CD4-positive, alpha-beta T cell (primary cell): ENCODE results near the gene TBC1D19. TPM values are rescaled to one million over a fixed set of nuclear protein-coding genes. Genes with fewer than 3 reads are reported as not detected.

Source experiments
- ATAC-seq: fragments of 200-7000 bp; cut with Tn5 transposase; one replicate; pipeline ENCODE4 v1.10.0; 2022; ENCODE audit warnings: mild to moderate bottlenecking; ENCODE audit not compliant: poor library complexity
- CTCF ChIA-PET: fragments of 350-600 bp; sonication (Branson Sonifier 250); formaldehyde crosslinking; loops from one replicate; lab custom pipeline; 2021; ENCODE audit warnings: antibody characterized with exemption, inconsistent platforms; lab: Charles Lee
- POLR2A ChIA-PET: fragments of 350-600 bp; sonication (Branson Sonifier 250); formaldehyde crosslinking; loops from one replicate; lab custom pipeline; 2021; ENCODE audit warnings: antibody characterized with exemption, inconsistent platforms; lab: Charles Lee
- DNase-seq, 14 experiments: peaks; one replicate each; pipeline ENCODE4 v3.0.0-alpha.2; 2013 to 2020; ENCODE audit warnings: mixed read lengths in 2 of 14
- H3K27ac ChIP-seq, 2 donors: one replicate each; pipeline versions ENCODE4 v1.5.1 to v1.7.0; 2013; ENCODE audit warnings: low read length in 2 of 2, low read depth in 1 of 2, mild to moderate bottlenecking in 1 of 2
- H3K27me3 ChIP-seq, 2 experiments: 1 replicate in 1 of 2; 2 replicates in 1 of 2; pipeline versions ENCODE4 v1.6.1 to v1.7.0; 2013; ENCODE audit warnings: low read length in 2 of 2, control low read depth in 1 of 2, mild to moderate bottlenecking in 1 of 2, moderate library complexity in 1 of 2; ENCODE audit not compliant: insufficient read depth in 2 of 2, control insufficient read depth in 1 of 2
- H3K36me3 ChIP-seq: one replicate; pipeline ENCODE4 v1.6.1; 2013; ENCODE audit warnings: low read length, control low read depth; ENCODE audit not compliant: insufficient read depth
- H3K4me1 ChIP-seq: one replicate; pipeline ENCODE4 v1.6.1; 2013; ENCODE audit warnings: low read length, control low read depth; ENCODE audit not compliant: insufficient read depth
- H3K4me3 ChIP-seq: one replicate; pipeline ENCODE4 v1.5.1; 2013; ENCODE audit warnings: mild to moderate bottlenecking, low read length, moderate library complexity
- H3K9me3 ChIP-seq, 2 experiments: 1 replicate in 1 of 2; 2 replicates in 1 of 2; pipeline versions ENCODE4 v1.6.1 to v1.7.0; 2013; ENCODE audit warnings: low read length in 2 of 2, mild to moderate bottlenecking in 2 of 2, control low read depth in 1 of 2, moderate library complexity in 1 of 2; ENCODE audit not compliant: control insufficient read depth in 1 of 2, insufficient read depth in 1 of 2
- H3K27ac Mint-ChIP-seq: one replicate; pipeline ENCODE4 v1.8.0; 2020; ENCODE audit warnings: mixed read lengths
- H3K27me3 Mint-ChIP-seq: one replicate; pipeline ENCODE4 v1.8.0; 2021; ENCODE audit warnings: mixed read lengths
- H3K36me3 Mint-ChIP-seq: one replicate; pipeline ENCODE4 v1.8.0; 2021; ENCODE audit warnings: low read depth, mixed read lengths
- H3K4me1 Mint-ChIP-seq: one replicate; pipeline ENCODE4 v1.8.0; 2021; ENCODE audit warnings: low read depth, mixed read lengths
- H3K4me3 Mint-ChIP-seq: one replicate; pipeline ENCODE4 v1.8.0; 2020; ENCODE audit warnings: mild to moderate bottlenecking, mixed read lengths
- H3K9me3 Mint-ChIP-seq: one replicate; pipeline ENCODE4 v1.8.0; 2020; ENCODE audit warnings: mixed read lengths
- intact Hi-C, 2 experiments: fragments of 100-400 bp; cut with DNase I in 1 of 2; cut with micrococcal nuclease in 1 of 2; formaldehyde crosslinking; loops; one replicate each; pipeline versions ENCODE4 v1.15.1 to v1.9.0; 2023 to 2025; cut with DNase I, micrococcal nuclease
- total RNA-seq, 174 experiments: library from RNA in 2 of 174; stranded (reverse) in 2 of 174; gene quantifications; one replicate each; pipeline ENCODE4 v1.2.3 and lab custom pipeline; 2021 to 2026
- TF ChIP-seq, protein P1 (sequence below): fragments of 200-600 bp; IDR thresholded peaks from one replicate; pipeline ENCODE4 v1.8.0; 2022; ENCODE audit warnings: antibody characterized with exemption, mild to moderate bottlenecking

TBC1D19 gene
- total RNA-seq, 2 experiments from 2014 or later = 4.0 to 4.8 TPM

- Mint-ChIP-seq H3K4me1 (peaks cover 14% of the 10 kb centered on the region), H3K27me3 (no peaks in the 10 kb centered on the region), H3K4me3 (no peak overlapping the region), H3K36me3 (peaks cover 6% of the 10 kb centered on the region), H3K9me3 (no peaks in the 10 kb centered on the region), H3K27ac (no peak overlapping the region)
- TF ChIP-seq, protein P1, sequence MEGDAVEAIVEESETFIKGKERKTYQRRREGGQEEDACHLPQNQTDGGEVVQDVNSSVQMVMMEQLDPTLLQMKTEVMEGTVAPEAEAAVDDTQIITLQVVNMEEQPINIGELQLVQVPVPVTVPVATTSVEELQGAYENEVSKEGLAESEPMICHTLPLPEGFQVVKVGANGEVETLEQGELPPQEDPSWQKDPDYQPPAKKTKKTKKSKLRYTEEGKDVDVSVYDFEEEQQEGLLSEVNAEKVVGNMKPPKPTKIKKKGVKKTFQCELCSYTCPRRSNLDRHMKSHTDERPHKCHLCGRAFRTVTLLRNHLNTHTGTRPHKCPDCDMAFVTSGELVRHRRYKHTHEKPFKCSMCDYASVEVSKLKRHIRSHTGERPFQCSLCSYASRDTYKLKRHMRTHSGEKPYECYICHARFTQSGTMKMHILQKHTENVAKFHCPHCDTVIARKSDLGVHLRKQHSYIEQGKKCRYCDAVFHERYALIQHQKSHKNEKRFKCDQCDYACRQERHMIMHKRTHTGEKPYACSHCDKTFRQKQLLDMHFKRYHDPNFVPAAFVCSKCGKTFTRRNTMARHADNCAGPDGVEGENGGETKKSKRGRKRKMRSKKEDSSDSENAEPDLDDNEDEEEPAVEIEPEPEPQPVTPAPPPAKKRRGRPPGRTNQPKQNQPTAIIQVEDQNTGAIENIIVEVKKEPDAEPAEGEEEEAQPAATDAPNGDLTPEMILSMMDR = no peak
- ChIA-PET POLR2A (no interaction called here), CTCF (no interaction called here)
- no peaks in the 10 kb centered on the region for H3K27me3 ChIP-seq
- no peak overlapping the region for H3K27ac ChIP-seq
- H3K4me3 ChIP-seq = no peak overlapping the region
- intact Hi-C loops = loop anchor here in 1 of 2 experiments (5.0 kb wide), 1 partner anchor 226 kb away; no protein-coding TSS in a partner anchor
- no peak for DNase-seq
- H3K4me1 ChIP-seq = peaks cover 8% of the 10 kb centered on the region
- H3K36me3 ChIP-seq = peaks cover 5% of the 10 kb centered on the region
- ATAC-seq = no peak
- no peaks in the 10 kb centered on the region for H3K9me3 ChIP-seq
Measured at GRCh38 chr4:26785810-26786209, 201.9 kb downstream of the TBC1D19 start.

GRCh38 chr4:26786916-26787315 is 203.0 kb downstream of the TBC1D19 start:
- DNase-seq (no peak), ATAC-seq (no peak)
- CTCF ChIA-PET = interaction anchor here (1.8 kb wide), 1 partner anchor 75 kb away, joined by 4 read pairs; no protein-coding TSS in a partner anchor
- Histone ChIP-seq H3K36me3 (peaks cover 5% of the 10 kb centered on the region), H3K4me1 (peaks cover 8% of the 10 kb centered on the region), H3K4me3 (no peak overlapping the region), H3K27me3 (no peaks in the 10 kb centered on the region), H3K9me3 (no peaks in the 10 kb centered on the region), H3K27ac (no peak overlapping the region)
- no peaks in the 10 kb centered on the region for H3K9me3 Mint-ChIP-seq
- H3K36me3 Mint-ChIP-seq = peaks cover 6% of the 10 kb centered on the region
- POLR2A ChIA-PET = interaction anchor here (0.5 kb wide), 1 partner anchor 38 kb away, joined by 3 read pairs; no protein-coding TSS in a partner anchor
- H3K4me3 Mint-ChIP-seq = no peak overlapping the region
- intact Hi-C loops = loop anchor here in 1 of 2 experiments (5.0 kb wide), 1 partner anchor 225 kb away; no protein-coding TSS in a partner anchor
- TF ChIP-seq, protein P1 = no peak
- peaks cover 14% of the 10 kb centered on the region for H3K4me1 Mint-ChIP-seq
- H3K27me3 Mint-ChIP-seq = no peaks in the 10 kb centered on the region
- H3K27ac Mint-ChIP-seq = no peak overlapping the region

GRCh38 chr4:26787461-26788340 is 203.8 kb downstream of the TBC1D19 start:
- ChIA-PET CTCF (interaction anchor here (1.8 kb wide), 1 partner anchor 75 kb away, joined by 4 read pairs; no protein-coding TSS in a partner anchor), POLR2A (interaction anchor here (0.5 to 1.1 kb wide), 3 partner anchors 37 to 218 kb away, joined by 3 read pairs; partner anchors contain the start of gene STIM2)
- Mint-ChIP-seq H3K4me1 (peaks cover 14% of the 10 kb centered on the region), H3K27ac (no peak overlapping the region), H3K9me3 (no peaks in the 10 kb centered on the region), H3K36me3 (no peaks in the 10 kb centered on the region), H3K4me3 (no peak overlapping the region), H3K27me3 (no peaks in the 10 kb centered on the region)
- ATAC-seq (peak; percentile 71), DNase-seq (peak in 7 of 14 experiments; percentile 5 to 54 (median 32))
- H3K9me3 ChIP-seq = no peaks in the 10 kb centered on the region
- H3K36me3 ChIP-seq = peaks cover 5% of the 10 kb centered on the region
- H3K4me3 ChIP-seq = no peak overlapping the region
- no peaks in the 10 kb centered on the region for H3K27me3 ChIP-seq
- H3K4me1 ChIP-seq = peaks cover 8% of the 10 kb centered on the region
- TF ChIP-seq, protein P1 = peak; percentile 27
- H3K27ac ChIP-seq = no peak overlapping the region
- intact Hi-C loops = loop anchor here (1.0 to 5.0 kb wide), 2 partner anchors 223 to 225 kb away; no protein-coding TSS in a partner anchor
